NCI-H1694 treated with DMSO at 0.1 percent for 48 hours (cell line): Measurements from ENCODE around the gene C19orf33.
A peak's percentile ranks its signal among the peaks of the same experiment; 100 is the strongest.
"Not testable (repeated sequence)": the region's sequence is repeated elsewhere in the genome, so short reads cannot be mapped to it uniquely, and the experiment has no call there.

Experiments
- DNase-seq: peaks from one replicate; lab custom pipeline; 2025; lab: John Stamatoyannopoulos, UW

C19orf33 gene

DNA sequence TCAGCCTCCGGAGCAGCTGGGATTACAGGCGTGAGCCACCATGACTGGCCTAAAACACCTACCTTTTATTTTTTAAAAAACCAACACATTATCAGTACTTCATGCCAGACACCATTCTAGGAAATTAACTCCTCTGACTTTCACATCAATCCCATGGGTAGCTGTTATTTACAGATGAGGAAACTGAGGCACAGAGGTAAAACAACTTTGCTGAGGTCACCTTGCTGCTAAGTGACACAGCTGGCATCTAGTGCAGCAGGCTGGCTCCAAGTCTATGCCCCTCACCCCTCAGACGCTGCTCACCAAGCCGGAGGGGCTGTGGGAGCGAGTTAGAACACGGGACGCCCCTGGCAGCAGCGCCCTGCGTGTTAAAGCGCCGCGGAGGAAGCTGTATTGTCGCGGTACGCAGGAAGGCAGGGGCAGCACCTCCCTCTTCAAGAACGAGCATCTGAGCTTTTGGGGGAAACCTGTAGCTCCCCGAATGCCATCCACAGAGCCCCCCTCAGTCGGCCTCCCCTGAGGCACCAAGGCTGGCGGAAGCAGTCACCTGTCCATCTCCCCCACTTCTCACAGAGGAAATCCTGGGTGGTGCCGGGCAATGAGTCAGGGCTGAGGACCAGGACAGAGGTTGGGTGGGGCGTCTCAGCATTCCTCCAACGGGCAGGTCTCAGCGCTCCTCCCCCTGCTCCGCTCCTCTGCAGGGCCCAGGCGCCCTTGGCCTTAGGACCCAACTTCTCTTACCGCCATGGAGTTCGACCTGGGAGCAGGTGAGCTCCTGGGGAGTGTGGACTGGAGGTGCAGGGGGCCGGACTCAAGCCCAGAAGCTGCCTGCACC is at the start of gene C19orf33:
C19orf33 (plus strand) TSS at position 735 of the 835 bp plus-strand sequence; CDS start at position 746, 11 bp downstream.
- DNase-seq = no peak

DNA sequence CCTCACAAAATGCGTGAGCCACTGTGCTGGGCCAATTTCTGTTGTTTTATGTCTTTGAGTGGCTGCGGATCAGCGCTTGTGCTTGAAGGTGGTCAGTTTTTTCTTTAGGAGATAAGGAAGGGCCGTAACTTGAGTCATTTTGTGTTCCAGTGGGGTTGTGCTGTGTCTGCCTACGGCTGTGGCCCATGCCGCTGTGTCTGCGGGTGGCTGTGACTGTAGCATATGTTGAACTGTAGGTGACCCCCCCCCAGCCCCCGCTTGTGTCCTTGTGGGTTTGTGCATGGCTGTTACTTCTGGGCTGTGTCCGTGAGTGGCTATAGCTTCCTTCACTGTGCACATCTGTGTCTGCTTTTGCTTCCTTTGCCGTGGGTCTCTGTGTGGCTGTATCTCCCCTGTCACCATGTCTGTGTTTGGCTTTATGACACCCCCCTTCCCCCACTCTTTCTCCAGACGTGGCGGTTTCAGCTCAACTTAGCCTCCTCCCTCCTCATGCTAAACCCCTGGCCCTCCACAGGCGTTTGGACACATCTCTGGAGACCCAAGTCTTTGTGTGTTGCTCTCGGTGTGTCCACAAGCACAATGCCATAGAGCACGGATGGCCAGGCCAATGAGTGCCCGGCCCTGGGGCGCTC is 48.6 kb upstream of the C19orf33 start:
- DNase-seq = no peak

DNA sequence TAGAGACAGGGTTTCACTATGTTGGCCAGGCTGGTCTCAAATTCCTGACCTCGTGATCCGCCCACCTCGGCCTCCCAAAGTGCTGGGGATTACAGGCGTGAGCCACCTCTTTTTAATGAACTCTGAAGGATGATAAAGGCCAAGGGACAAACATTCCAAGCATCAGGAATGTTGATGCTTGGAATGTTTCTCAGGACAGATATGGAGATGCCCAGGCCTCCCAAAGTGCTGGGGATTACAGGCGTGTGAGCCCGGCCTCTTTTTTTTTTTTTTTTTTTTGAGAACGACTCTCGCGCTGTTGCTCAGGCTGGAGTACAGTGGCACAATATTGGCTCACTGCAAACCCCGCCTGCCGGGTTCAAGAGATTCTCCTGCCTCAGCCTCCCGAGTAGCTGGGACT is 42.1 kb upstream of the C19orf33 start:
- DNase-seq = not testable (repeated sequence)

DNA sequence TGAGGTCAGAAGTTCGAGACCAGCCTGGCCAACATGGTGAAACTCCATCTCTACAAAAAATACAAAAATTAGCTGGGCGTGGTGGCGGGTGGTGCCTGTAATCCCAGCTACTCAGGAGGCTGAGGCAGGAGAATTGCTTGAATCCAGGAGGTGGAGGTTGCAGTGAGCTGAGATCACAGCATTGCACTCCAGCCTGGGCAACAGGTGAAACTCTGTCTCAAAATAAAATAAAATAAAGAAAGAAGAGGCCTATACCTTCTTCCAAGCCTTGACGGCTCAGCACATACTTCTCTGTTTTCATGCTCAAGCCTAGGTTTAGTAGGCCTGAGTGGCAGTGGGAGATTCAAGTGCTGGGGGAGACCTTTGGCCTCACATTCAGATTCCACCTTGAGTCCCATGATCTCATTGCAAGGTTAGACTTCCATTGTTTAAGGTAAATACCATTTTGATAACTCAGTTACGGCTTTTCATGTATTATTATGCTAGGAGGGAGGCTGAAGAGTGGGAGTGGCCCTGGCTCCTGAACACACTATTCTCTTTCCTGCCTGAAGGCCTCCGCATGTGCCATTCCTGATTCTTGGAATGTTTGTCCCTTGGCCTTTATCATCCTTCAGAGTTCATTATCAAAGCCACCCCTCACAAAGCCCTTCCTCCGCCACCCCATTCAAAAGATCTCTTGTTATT is 41.3 kb upstream of the C19orf33 start:
- DNase-seq = no peak

DNA sequence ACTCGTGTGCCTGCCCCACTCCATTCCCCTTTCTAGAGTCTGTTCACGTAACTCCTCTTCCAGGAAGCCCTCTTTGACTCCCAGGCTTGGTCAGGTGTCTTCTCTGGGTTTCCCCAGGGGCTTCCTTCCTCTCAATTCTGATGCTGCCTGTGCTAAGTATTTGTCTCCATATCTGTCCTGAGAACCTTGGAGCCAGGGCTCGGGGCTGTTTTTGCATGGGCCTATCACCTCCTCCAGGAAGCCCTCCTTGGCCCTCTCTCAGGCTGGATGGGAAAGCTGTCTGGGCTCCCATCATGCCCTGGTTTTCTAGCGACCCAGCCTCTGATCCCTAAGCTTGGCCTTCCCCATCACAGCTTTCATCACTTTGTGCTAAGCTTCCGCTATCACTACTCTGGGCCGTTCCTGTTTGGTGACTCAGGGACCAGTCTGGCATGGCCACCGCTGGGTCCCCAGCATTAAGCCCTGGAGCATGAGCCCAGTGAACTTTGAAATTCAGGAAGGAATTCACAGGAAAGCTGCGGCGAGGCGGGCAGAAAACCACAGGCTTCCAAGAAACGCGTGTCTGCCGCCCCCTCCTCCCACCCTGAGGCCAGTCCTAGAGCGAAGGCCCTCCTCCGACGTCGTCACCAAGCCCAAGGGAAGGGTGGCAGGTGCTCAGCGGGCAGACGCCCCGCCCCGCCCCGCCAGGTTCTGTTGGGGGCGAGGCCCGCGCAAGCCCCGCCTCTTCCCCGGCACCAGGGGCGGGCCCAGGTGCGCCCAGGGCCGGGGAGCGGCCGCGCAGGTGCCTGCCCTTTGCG is 40.2 kb upstream of the C19orf33 start:
- DNase-seq = no peak

DNA sequence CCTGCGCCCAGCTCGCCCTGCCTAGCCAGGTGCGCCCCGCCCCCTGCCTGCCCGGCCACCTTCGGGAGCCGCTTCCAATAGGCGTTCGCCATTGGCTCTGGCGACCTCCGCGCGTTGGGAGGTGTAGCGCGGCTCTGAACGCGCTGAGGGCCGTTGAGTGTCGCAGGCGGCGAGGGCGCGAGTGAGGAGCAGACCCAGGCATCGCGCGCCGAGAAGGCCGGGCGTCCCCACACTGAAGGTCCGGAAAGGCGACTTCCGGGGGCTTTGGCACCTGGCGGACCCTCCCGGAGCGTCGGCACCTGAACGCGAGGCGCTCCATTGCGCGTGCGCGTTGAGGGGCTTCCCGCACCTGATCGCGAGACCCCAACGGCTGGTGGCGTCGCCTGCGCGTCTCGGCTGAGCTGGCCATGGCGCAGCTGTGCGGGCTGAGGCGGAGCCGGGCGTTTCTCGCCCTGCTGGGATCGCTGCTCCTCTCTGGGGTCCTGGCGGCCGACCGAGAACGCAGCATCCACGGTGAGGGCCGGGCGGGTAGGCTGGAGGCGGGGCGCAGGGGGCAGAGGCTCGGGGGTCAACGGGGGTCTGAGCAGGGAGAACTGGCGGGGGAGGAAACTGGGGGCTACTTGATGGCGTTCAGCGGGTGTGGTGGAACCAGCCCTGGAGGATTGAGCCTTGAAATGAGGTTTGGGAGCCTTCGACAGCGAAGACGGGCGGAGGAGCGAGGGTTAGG is 39.4 kb upstream of the C19orf33 start, which contains the start of gene SPINT2:
SPINT2 (plus strand) TSS at position 88 of the 727 bp plus-strand sequence; CDS start at position 408, 320 bp downstream.
- DNase-seq = no peak

DNA sequence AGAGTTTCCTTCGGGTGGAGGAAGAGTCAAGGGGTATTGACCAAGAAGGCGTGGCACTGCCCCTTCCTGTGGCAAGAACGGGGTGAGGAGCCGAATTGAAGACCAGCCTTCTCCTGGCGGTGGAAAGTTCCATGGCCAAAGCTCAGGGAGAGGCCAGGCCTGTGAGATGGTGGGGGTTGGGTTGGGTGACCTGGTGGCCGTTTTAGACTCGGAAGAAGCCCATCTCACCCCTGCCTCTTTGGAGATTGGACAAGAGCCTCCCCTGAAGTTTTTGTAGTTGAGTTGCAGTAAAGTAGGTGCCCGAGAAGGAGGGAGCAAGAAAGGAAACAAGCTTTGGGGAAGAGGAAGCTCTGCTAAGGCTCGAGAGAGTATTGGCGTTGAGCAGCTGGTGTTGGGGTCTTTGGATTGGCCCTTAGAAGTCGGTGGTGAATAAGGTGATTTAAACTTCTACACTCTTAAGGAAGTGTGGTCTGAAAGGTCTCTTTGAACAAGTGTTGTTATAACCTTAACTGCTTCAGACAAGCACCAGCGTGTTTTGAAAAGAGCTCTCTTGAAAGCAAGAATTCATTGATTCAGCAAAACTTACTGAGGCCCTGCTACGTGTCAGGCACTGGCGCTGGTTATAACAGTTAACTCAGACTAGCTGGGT is 38.7 kb upstream of the C19orf33 start:
- no peak for DNase-seq

DNA sequence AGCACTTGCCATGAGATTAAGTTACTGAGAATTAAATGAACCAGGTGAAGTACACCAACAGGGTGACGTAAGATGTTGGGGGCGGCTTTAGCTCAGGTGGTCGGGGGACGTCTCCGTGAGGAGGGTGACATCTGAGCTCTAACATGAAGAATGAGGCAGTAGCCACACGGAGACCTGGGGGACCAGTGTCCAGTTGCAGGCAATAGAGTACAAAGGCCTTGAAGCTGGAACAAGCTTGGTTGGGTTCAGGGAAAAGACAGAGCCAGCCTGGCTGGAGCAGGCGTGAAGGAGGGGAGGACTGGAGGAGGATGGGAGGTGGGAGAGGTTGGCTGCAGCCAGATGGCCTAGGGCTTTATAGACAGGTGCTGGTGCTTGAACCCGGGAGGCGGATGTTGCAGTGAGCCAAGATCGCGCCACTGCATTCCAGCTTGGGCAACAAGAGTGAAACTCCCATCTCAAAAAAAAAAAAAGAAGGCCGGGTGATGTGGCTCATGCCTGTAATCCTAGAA is 38.1 kb upstream of the C19orf33 start:
- peak; percentile 26 for DNase-seq

DNA sequence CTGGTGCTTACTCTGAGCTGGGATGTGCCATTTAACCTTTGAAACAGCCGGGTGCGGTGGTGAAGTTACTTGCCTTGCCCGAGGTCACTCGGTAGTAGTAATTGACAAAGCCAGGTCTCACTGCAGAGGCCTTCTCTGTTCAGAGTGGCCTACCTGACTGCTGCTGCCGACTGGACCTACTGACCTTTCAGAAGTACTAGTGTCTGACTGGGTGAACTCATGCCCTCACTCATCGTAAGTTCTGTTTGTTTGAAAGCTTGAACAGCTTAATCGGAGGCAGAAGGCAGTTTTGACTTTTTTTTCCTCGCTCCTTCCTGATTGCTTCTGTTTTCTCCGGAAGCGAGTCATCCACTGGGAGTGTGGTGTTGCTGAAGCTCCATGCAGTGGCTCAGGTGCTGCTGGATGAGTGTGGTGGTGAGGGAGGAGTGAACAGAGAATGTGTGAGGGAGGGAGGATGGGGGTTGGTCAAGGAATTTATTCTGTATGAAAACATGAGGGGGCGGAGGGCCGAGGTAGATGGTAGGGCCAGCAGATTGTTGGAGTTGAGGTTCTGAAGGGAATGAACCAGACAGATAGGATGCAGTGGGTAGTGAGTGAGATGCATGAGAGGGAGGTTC is 37.0 kb upstream of the C19orf33 start:
- no peak for DNase-seq

DNA sequence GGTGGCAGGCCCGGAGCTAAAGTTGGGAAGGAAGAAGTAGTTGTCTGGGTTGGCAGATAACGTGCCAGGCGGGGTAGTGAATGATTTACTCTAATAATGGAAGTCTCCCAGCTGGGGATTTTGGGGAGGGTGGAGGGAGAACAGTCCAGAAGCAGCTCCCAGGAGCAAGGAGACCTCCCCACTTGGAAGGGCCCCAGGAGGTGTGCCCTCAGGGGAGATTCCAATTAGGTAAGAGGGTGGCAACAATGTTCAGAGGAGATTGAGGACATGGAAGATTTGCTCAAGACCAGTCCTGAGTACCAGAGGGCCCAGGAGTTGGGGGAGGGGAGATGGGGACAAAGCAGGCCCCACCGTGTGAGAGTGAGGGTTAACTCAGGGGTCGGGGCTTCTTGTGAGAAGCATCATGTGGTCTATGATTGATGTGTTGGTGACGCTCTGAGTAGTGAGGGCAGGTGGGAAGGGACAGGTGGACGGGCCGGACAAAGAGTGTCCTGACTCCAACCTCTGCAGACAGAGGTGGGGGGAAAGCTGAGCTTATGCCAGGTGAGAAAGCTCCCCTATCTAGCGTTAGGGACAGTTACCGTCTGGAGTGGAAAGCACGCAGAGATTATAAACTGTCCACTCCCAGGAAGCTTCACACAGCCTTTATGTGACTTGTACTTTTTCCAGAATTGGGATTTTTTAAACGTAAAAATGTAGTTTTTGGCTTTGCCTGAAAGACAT is 36.1 kb upstream of the C19orf33 start:
- DNase-seq = no peak

DNA sequence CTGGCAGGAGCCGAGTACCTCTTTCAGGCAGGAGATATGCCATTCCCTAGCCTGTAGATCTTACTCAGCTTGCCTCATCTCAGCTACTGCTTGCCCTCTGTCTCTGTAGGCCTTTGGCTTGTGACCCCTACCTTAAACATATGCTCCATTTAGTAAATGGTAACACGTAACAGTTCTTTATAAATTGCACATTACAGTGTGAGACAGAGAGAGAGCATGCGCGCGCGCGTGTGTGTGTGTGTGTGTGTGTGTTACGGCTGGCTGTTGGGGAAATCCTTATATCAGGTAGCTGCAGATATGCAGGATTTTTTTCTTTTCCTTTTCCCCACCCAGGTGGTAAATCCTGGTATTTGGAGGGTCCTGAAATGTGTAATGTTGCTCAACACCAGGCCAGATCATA is 35.5 kb upstream of the C19orf33 start:
- DNase-seq = no peak

DNA sequence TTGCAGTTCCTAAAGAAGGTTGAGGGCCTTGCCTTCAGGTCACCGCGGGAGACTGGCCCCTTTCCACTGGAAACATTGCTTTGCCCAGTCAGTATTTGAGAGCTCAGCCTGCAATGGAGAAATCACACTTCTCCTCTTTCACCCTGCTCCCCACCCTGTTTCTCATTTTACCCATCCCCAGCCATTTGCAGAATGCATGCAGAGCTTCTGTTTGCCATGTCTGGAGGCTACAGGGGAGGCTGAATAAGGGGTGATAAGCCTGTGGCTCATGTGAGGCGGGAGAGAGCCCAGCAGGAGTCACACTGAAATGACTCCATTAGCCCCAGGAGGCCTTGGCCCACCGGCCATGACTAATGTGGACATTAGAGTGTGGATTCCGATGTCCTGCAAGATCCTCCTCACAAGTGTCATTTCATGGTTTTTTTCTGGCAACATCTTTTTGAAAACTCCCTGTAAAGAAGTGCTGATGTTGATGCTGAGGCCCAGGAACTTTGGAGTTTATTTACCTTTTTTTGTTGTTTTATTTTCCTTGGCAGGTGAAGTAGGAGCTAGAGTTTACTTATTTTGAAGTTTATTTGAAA is 33.4 kb upstream of the C19orf33 start:
- no peak for DNase-seq

DNA sequence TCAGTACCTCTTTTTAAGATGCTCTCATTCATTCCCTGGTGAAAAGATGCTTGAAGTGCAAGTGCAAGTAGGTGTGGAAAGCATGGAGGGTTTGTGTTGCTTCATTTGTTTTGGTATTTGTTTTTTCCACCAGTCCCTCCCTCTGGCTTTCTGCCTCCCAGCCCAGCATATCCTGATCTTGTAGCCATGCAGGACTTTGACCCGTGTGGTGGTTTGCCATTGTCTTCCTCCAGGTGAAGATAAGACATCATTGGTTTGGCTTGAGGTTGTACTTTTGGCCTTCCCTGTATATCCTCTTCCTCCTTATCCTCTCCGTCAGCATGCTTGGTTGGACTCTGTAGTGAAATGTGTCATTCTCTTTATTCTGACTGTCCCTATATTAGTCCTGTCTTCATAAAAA is 30.6 kb upstream of the C19orf33 start:
- no peak for DNase-seq

DNA sequence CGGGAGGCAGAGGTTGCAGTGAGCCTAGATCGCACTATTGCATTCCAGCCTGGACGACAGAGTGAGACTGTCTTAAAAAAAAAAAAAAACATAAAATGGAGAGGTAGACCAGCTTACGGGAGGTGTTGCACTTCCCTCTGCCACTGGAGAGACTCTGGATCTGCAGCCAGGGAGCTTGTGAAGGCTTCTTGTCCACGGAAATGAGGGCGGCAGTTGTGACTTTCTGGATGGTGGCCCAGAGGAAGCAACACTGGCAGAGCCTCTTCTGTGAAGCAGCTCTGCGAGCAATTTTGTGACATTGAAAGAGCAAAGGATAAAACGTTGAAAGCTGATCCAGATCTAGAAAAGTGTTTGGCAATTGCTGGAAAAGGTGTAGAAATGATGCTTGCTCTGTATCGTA is 29.3 kb upstream of the C19orf33 start:
- DNase-seq = no peak

DNA sequence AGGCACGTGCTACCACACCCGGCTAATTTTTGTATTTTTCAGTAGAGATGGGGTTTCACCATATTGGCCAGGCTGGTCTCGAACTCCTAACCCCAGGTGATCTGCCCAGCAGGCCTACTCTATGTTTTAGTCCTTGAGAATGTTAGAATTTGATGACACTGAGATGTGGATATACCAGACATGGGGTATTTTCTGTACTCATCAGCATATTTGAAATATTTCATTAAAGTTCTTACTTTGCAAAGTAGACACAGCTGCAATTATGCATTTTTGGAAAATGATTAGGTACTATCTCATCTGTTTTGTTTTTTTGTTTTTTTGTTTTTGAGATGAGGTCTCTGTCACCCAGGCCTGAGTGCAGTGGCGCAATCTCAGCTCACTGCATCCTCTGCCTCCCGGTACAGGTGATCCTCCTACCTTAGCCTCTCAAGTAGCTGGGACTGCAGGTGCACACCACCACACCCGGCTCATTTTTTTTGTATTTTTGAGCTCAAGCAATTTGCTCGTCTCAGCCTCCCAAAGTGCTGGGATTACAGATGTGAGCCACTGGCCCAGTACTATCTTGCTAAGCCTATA is 27.0 kb upstream of the C19orf33 start:
- no peak for DNase-seq

DNA sequence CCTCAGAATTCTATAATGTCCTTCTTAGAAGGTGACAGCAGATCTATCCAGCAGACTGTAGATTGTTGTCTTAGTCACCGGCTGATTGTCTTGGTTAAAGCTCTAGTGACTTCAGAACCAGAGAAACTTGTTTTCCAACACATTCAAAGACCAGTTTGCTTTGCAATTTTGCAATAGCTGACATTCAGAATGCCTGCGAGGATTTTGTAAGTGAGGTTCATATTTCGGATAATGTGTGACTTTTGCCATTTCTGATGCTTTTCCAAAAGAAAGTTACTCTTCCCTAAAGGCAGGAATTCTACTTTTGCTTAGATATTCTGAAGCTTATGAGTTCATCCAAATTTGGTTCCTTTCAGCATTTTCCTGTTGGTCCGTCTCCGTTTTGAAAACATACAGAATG is 26.5 kb upstream of the C19orf33 start:
- no peak for DNase-seq

DNA sequence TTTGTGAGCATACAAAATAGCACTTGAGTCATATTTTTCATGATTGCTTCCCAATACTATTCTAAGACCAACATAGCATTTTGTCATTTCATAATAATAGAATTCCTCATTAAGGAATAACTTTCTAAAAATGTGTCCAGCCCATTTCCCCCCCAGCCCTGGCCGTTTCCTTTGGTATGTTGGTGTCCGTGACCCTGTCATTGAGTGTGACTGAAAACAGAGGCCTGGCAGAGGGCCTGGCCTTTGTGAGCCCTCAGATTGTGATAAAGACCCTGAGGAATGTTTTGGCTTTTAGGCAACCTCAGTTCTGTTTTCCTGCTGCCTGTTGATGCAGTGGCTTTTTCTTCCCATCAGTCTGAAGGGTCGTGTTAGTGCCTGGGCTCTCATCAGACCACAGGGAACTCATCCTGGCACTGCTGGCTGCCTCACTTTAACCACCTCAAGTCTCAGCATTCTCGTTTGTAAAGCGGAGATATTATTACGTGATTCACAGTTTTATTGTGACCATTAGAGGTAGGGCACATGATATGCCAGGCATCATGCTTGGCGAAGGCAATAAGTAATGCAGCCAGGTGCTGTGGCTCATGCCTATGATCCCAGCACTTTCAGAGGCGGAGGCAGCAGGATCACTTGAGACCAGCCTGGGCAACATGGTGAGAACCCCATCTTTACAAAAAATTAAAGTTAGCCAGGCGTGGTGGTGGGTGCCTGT is 25.9 kb upstream of the C19orf33 start:
- DNase-seq = no peak

DNA sequence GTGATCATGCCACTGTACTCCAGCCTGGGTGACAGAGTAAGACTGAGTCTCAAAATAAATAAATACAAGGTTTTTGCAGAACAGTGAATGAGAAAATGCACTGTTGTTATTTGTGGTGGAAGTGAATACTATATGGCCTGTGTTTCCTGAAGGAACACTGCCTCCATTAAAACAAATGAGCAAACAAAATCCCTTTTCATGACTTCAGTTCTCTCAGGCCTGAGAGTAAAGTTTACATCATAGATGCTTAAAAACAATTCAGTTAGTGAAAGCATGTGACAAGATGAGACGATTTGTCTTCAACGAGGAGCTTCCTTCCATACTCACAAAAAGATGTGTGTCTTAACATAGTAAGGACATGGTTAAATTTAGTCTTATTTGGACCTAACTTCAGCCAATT is 25.3 kb upstream of the C19orf33 start:
- no peak for DNase-seq
